Thyroid gland (tissue), 4 donors: ENCODE data around the gene SUSD4.

Experiments used
- CTCF ChIP-seq, 6 experiments: fragments of 200-600 bp in 3 of 6; fragments of 450-650 bp in 3 of 6; sonication (generic) in 3 of 6; IDR thresholded peaks; one replicate each; pipeline ENCODE4 v1.5.1; 2016 to 2019; ENCODE audit warnings: antibody characterized with exemption in 6 of 6, mild to moderate bottlenecking in 2 of 6, inconsistent platforms in 1 of 6, moderate library complexity in 1 of 6
- POLR2A ChIP-seq, 2 donors: fragments of 450-650 bp; IDR thresholded peaks; one replicate each; pipeline ENCODE4 v1.6.1; 2017; ENCODE audit warnings: antibody characterized with exemption in 2 of 2, mild to moderate bottlenecking in 2 of 2, moderate library complexity in 1 of 2

DNA sequence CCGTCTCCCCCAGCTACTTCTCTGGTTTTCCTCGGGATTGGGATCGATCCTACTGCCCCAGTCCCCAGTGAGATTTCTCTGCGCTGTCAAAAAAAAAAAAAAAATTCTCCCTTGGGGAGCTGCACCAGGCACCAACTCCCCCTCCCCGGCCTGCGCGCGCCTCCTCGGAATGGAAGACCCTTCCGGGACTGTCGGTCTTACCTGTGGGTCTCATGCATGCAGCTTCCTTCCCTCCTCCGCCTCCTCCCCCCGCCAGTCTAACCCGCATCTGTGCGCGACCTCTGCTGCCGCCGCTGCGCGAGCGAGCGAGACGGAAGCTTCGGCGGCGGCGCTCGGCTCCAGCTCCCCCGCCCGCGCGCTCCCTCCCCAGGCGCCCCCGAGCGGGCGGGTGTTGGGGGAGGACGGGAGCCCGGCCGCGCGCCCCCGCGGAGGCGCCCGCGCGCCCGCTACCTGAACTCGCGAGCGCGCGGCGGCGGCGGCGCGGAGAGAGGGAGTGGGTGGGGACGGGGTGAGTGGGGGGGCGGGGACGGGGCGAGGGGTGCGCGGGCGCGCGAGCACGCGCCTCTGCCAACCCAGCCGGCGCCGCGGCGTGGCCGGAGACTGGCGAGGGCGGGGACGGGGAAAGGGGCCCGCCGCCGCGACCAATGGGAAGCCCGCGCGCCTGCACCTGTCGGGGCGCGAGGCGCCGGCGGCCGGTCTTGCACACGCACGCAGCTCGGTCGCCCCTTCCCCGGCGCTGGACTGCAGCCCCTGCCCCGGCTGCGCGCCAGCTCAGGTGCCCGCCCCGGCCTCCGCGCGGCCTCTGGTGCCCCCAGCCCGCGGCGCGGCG is at the start of gene SUSD4:
- TF ChIP-seq POLR2A (IDR thresholded peaks at IDR 0.05) (no peak), CTCF (IDR thresholded peaks at IDR 0.05) (peak in 1 of 6 experiments; percentile 4)
